Measurements from ENCODE around the gene MCHR2.

The MCHR2 gene

DNA sequence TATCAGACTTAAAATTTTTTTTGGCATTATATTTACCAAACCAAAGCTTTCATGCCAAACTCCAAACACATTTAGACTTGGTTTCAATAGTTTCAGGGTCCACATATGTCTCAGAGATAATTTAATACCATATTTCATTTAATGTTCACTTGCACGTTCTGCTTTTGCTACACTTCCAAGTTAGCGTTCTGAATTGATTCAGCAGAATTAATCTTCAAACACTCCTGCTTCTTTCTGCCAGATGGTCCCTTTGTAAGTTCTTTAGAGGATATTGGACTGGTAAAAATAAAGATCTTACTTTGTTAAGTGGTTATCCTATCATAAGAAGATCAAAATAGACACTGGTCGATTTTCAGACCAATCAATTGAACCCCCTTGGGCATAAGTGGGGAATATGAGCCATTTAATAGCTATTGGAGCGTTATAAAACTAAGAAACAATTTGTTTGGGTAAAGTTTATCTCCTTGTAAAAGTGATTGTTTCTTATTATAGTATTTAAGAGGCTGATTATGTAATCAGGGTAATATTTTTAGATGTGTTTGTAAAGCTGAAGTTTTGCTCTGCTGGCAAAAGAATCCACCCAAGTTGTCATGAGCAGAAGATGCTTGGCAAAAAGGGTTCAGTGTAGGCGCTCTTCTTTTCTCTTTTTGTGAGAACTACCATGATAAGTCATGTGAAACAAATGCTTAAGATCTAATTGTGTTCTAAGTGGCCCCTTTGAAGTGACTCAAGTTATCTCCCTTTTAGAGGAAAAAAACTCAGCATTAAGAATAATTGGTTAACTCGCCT lies 92.2 kb downstream of the MCHR2 start:
- DNase-seq: no peak

GRCh38 chr6:99894815-99895214 lies 99.2 kb downstream of the MCHR2 start:
- DNase-seq: no peak

- no peak for DNase-seq
Measured at GRCh38 chr6:99887066-99887465, 107.0 kb downstream of the MCHR2 start.

DNA sequence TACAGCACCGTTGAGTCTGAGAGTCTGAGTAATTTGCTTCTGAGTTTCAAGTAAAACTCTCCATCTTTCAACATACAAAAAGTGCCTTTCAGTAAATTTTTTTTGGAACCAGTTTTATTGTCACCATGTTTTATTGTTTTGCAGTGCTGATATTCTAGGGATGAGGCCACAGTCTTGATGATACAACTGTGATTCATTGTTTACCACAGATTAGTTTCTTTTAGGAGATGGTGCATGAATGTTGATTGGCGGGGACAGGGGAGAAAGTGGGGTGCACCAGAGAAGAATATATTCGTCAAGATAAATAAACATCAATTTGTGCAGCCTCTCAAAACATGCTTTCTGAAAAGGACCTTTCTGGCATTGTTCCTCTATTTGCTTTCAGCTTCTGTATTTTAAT lies 109.0 kb downstream of the MCHR2 start:
- DNase-seq: no peak

- no peak for DNase-seq
Measured at GRCh38 chr6:99882128-99882702, 111.8 kb downstream of the MCHR2 start.

GRCh38 chr6:99879431-99879830 lies 114.6 kb downstream of the MCHR2 start:
- no peak for DNase-seq

- DNase-seq: no peak
Measured at GRCh38 chr6:99875068-99875467, 119.0 kb downstream of the MCHR2 start.

- no peak for DNase-seq
Measured at GRCh38 chr6:99873084-99873483, 120.9 kb downstream of the MCHR2 start.

- DNase-seq: no peak
Measured at GRCh38 chr6:99871641-99872040, 122.4 kb downstream of the MCHR2 start.

All from stimulated activated CD8-positive, alpha-beta memory T cell treated with anti-CD3 and anti-CD28 coated beads, Interleukin-4, amount 100 ng/mL, for 48 hours (primary cell).